SH-SY5Y (cell line): ENCODE data around the gene DNMT3A.

Experiments
- GATA2 ChIP-seq: IDR thresholded peaks from 2 replicates; pipeline ENCODE4 v1.6.1; 2011; ENCODE audit warnings: mild to moderate bottlenecking, low read depth, low read length
- GATA3 ChIP-seq: IDR thresholded peaks from 2 replicates; pipeline ENCODE4 v1.6.1; 2011; ENCODE audit warnings: low read depth, mild to moderate bottlenecking, low read length, moderate library complexity

DNA sequence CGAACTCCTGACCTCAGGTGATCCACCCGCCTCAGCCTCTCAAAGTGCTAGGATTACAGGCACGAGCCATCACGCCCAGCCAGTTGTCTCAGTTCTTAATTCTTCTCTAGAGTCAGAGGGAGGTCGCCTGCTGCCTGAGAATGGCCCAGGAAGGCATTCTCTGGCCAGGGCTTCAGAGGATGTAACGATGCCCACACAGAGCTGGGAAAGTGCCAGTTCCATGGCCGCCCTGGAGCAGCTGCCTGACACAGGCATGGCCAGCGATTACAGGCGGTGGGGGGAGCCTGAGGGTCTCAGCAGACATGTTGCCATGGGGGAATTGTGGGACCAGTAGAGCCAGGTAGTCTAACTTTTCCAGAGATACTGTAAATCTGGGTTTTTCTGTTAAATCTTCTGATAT, 25.6 kb upstream of the DNMT3A start:
- TF ChIP-seq GATA2 = no peak
- no peak for TF ChIP-seq GATA3
